Measurements from ENCODE around the gene ADARB2. TPM values are rescaled to one million over a fixed set of nuclear protein-coding genes. Genes with fewer than 3 reads are reported as not detected.

The ADARB2 gene
- total RNA-seq, 1 donor from 2014 or later: 0.10 TPM

DNA sequence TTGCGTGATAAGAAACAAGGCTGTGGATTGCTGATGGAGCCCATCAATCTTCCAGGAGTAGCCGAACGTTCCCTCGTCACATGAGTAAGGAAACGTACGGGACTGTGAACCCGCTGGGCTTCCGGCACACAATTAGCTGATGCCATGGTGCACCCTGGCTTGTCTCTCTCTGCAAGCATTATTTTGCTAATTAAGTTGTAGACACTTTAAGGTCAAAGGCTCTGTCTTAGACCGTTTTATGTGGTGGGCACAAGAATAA lies 50.9 kb downstream of the ADARB2 start:
- DNase-seq (ENCODE audit: low read depth): no peak

DNA sequence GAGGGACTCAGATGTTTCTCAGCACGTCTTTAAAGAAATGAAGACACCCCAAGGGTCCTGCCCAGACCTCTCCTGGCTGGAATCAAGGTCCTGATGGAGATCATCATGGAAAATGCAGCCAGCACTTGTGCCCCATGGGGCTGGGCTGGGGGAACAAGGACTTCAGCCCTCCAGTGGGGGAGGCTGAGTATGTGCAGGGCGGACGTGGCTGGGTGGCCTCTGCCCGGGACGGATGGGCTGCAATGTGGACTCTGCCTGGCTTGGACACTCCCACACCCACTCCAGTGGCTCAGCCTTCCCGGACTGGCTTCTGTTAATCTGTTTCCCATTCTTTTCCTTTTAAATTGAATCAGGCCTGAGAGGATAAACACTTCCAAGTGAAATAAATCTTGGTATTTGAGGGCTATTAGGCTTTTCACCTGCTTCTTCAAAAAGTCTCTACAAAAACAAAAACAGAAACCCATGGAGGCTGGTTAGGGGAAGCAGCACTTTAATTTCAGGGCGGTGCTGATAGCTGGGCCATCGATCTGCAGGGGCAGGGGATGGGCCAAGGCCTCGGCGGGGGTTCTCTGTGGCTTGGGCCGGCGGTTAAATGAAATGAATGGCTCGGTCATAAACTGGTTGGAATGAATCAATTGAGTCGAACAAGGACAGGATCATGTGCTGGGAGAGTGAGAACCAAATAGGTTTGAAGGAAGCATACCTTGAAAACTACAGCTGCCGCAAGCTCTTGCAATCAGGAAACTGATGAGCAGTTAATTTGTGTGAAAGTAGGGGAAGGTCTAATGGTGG lies 51.4 kb downstream of the ADARB2 start:
- DNase-seq (ENCODE audit: low read depth): no peak

DNA sequence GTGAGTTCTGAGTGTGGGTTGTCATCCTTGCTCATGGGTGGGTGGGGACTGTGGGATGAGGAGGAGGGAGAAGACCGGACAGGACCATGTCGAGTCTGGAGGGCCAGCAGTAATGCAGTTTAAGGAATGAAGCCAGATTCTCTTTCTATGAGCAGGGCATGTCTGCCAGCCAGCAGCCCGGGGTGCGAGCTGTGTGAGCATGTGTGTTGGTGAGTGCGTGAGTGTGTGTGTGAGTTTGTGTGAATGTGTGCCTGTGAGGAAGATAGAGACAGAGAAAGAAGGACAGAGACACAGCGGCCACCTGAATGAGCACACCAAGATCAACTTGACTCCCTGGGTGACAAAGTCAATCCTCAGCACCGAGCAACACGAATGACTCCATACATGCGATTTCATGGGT lies 52.3 kb downstream of the ADARB2 start:
- DNase-seq (ENCODE audit: low read depth): no peak

DNA sequence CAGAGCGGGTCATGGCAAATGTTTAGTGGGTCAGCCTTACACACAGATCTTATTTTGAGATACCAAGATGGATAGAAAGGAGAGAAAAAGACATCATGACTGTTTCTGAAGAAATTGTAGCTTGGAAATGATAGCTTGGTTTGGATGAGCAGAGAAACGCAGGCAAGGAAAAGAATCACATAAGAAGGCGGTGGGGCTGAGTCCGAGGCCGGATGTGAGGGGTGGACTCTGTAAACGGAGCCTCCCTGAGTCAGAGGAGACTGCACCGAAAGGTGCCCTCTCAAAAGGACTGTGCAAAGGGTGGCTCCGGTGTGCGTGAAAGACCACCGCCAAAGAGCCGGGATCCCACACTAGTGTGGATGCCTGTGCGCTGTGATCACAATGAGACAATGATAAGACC lies 53.7 kb downstream of the ADARB2 start:
- DNase-seq (ENCODE audit: low read depth): no peak

DNA sequence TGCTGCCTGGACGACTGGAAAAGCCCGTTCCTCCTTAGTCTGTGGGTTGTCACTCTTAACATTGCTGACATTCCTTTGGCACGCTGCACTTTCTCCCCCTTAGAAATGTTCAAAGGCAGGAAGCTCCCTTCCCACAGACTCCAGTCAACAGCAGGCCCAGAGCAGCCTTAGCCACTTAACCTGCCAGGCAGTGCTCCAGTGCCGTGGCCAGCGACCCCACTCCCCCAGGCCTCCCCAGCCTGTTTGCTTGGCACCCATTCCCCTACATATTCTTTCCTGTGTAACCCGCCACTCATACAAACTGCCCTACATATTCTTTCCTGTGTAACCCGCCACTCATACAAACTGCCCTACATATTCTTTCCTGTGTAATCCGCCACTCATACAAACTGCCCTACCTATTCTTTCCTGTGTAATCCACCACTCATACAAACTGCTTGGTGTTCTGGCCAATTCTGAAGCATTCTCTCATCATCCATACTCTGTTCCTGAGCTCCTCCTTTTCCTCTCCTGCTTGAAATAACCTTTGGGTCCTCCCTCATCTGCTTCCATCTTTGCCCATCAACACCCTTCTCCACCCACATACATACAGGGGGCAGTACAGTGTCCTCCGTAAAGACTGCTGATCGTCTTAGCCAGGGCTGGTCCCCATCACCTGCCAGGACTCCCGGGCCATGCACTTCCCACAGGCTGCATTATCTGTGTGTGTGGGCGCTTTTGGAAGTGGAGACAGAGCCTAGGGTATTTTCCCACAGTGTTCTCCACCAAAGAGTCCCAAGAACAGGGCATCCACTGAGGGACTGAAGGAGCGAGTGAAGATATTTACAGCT lies 57.3 kb downstream of the ADARB2 start:
- no peak for DNase-seq (ENCODE audit: low read depth)

DNA sequence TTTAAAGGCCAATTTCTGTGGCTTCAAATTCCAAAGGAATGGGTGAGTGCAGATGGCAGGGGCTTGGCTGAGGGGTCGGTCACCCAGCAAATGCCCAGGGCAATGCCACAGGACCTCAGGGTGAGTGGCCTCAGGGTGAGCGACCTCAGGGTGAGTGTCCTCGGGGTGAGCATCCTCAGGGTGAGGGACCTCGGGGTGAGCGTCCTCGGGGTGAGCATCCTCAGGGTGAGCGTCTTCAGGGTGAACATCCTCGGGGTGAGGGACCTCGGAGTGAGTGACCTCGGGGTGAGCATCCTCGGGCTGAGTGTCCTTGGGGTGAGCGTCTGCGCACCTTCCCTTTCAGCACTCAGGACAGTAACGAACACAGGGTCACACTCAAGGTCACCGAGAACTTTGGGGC lies 59.2 kb downstream of the ADARB2 start:
- DNase-seq (ENCODE audit: low read depth): no peak

DNA sequence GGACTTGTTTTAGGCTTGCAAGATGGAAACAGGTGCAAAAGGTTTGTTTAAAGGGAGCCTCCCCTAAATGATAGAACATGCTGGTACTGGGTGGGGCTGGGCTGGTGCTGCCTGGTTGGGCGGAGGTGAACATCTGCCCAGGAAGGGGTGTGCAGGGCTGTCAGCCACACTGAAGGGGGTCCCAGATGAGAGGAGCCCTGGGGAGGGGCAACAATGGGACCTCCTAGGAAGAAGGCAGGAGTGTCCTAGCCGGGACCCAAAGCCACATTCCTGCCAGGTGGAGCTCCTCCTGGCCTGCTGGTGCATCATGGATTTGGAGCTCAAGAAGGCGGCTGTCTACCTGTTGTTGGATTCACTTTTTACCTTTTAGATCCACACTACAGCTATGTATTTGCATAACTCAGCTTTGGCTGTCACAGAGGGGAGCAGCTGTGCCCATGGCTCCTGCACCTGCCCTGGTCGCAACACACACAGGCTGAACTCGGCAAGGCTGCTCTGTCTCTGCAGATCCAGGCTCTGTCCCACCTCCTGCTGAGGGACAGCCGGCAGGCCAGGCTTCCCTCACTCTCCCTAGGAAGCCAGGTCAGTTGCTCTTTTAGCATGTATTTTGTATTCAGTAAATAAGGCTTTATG lies 59.9 kb downstream of the ADARB2 start:
- no peak for DNase-seq (ENCODE audit: low read depth)

DNA sequence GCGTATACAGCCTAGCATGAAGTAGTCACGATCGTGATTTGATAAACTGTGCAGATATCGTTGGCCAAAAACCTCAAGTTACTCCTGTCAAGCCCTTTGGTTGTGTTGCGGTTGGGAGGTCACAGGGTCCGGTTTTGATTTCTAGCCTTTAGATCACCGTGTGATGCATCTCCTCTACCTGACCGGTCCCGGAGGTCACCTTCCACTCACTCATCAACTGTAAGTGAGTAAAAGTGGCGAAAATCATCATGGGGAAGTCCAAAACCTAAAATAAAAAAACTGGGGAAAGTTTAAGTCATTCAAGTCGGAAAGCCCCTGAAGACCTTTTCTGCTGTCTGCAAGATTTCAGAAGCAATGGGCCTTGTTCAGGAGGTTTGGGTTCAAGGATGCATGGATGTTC lies 62.8 kb downstream of the ADARB2 start:
- DNase-seq (ENCODE audit: low read depth): no peak

DNA sequence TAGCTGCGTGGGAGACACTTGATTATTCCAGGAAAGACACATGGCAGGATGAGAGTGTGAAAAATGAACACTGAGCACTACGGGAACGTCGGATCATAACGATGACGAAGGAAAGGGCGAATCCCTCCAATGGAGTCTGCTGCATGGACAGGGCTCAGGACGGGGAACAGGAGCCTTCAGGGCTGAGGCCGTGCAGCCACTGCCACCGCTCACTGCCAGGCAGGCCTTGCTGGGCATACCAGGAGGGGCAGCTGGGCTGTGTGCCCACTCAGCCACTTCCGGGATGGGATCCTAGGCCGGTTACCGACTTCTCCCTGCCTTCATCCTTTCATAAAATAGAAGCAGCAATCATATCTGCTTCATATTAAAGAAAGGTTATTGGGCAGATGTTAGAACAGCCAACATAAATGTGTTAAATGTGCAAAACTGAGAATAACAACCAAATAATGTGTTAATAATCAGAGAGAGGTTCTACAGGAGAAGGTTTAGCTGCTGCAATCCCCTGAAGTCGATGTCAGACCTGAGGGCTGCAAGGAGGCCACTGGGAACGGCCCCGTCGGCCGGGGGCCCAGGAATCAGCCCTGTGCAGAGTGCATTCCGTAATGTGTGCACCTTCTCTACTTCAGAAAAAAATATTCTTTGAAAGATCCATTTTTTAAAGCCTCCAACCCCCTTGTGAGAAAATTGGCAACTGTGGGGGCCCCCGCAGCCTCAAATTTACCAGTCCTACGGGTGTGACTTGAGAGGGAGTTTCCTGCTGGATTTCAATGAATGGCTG lies 63.6 kb downstream of the ADARB2 start:
- no peak for DNase-seq (ENCODE audit: low read depth)

DNA sequence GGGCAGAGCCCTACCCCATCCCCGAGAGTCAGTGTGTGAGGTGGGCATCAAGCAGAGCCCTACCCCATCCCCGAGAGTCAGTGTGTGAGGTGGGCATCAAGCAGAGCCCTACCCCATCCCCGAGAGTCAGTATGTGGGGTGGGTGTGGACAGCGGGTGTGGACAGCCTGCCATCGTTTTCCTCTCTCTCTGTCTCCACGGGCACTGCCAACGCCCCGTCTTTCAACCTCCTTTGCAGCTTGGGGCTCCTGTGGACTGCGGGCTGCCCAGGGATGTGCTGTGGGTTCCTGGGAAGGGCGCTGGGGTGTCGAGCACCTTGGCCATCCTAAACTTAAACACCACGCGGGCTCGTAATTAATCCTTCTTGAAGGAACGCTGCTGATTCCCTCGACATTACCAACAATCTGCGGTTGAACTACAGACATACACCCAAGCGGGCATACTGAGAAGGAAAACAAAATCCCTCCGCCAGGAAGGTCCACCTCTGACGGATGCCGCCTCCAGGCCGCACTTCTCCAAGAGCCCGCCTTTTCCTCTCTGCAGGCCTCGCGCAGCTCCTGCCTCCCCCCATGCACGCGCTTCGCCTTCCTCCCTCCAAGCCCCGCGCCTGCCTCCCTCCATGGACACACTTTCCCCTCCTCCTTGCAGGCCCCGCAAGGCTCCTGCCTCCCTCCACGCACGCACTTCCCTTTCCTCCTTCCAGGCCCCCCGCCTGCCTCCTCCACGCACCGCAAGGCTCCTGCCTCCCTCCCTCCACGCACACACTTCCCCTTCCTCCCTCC lies 65.1 kb downstream of the ADARB2 start:
- DNase-seq (ENCODE audit: low read depth): no peak

DNA sequence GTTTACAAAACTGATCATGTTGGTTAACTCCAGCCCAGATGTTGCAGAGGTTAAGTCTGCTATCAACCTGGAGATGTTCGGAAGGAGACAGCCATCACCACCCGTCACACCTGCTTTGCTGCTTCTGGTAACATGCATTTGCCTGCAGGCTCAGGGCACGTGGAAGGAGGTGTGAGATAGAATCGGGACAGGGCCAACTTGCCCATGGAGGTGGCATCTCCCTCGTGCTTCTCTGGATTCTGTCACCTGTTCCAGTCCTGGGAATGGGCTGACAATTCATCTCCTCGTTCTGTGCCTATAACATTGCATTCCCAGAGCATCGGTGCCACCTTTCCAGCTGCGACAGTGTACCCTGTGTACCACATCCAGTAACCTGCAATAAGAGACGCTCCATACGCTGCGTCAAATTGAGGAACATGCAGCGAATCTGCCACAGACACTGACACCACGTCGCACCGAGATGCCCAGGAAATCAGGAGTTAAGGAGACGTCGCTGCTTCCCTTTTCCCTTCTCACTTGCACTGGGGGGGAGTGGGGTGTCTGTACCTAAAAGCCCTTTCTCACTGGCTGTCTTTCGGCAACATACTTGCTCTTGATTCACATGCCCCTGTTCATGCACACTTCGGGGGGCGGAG lies 65.8 kb downstream of the ADARB2 start:
- no peak for DNase-seq (ENCODE audit: low read depth)

DNA sequence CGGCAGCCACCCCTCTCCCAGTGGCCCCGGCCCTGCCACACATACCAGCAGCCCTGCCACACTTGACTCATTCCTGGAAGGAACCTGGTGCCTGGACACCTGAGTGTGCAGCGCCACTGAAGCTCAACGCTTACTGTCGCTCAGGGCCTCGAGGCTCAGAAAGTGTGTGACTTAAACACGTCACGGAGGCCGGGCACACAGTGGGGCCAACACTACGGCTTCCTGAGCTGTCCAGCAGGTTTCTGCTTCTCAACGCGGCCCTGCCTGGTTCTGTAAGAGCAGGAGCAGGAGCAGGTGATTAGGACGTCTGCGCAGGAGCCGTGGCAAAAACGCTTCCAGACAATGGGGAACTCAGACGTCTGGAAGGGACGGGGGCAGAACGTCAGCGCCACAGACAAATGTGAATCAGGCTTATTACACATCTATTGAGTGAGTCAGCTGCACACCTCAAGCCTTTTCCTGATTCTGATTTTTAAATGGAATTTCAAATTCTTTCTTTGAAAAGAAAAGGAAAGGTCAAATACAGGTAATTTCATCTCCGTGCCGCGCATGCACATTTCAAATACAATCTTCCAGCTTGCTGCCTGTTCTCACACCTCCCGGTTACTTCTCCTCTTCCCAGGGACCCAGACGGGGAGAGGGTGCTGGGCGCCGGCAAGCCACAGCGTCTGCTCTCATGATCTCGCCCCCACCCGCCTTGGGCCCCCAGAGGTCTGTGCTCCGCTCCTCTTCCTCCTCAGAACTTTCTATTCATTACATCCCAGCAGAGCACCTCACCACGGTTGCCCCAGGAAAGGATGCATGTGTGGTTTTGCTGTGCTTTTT lies 66.6 kb downstream of the ADARB2 start:
- no peak for DNase-seq (ENCODE audit: low read depth)

DNA sequence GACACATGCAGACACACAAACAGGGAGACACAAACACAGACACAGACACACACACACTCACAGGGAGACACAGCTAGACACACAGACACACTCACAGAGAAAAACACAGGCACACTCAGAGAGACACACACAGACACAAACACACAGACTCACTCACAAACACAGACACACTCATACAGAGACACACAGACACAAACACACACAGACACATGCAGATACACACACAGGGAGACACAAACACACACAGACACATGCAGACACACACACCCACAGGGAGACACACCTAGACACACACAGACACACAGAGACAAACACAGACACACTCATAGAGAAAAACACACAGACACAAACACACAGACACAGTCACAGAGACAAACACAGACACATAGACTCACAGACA lies 67.9 kb downstream of the ADARB2 start:
- DNase-seq (ENCODE audit: low read depth): no peak

DNA sequence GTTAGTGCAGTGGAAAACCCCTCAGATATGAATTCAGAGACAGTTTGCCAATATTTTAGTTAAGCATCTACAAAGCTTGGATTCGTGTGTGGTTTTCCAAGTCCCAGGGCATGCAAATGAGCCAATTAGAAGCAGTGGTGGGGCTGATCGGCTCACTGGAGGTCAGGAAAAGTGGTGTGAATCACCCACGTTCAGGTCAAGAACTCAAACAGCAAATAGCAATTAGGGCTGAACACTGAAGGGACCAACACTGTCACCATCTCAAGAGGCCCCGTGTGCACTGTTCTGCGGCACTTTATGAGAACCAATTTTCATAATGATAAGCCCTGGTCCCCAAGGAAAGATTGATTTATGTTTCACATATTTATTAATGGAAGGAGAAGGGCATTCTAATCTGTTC lies 68.9 kb downstream of the ADARB2 start:
- DNase-seq (ENCODE audit: low read depth): no peak

DNA sequence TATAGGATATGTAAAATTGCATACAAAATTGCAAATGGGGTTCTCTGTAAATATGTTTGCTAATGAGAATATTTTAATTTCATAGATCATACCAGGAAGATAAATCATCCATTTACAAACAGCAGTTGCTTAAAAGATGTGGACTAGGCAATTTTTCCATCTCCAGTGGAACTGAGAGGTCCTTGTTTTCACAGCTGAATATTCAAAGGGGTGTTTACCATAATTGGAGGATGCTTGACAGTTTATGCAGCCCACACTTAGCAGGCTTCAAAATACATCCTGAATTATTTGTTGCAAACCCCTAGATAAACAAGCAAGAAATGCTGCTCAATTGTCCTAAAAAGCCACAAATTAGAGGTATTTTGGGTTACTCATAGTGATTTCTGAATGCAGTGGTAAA lies 69.9 kb downstream of the ADARB2 start:
- no peak for DNase-seq (ENCODE audit: low read depth)

DNA sequence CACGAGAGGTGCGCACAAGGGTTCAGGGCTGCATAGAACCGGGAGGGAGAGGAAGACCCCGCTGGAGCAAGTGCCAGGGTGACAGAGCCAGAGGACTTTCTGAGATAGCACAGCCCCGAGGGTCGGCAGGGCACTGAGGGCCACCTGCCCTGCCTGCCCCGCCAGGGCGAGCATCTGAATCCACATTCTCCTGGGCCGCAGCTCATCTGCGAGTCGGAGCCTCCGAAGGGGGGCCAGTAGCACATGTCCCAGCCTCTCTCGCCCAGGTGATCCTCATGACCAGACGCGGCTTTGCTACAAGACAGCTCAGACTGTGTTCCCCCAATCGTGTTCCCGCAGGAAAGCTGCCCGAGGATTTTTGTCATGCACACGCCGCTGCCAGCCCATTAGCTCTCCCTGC lies 71.2 kb downstream of the ADARB2 start:
- DNase-seq (ENCODE audit: low read depth): no peak

DNA sequence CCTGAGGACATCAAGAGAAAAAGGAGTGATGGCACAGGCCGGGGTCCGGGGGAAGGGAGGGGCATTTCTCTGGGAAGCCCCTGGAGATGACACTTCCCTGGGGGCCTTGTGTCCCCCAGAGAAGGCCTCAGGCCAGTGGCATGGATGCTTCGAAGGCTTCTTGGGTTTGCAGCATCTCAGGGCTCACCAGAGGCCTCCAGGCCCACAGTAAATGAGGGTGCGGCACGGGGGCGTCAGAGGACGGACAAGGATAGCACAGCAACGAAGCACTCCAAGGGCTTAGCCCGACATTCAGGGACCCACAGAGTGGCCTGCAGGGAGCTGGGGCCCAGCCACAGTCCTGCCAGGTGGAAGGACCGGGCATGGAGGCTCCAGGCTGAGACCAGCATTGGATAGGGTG lies 71.6 kb downstream of the ADARB2 start:
- no peak for DNase-seq (ENCODE audit: low read depth)

DNA sequence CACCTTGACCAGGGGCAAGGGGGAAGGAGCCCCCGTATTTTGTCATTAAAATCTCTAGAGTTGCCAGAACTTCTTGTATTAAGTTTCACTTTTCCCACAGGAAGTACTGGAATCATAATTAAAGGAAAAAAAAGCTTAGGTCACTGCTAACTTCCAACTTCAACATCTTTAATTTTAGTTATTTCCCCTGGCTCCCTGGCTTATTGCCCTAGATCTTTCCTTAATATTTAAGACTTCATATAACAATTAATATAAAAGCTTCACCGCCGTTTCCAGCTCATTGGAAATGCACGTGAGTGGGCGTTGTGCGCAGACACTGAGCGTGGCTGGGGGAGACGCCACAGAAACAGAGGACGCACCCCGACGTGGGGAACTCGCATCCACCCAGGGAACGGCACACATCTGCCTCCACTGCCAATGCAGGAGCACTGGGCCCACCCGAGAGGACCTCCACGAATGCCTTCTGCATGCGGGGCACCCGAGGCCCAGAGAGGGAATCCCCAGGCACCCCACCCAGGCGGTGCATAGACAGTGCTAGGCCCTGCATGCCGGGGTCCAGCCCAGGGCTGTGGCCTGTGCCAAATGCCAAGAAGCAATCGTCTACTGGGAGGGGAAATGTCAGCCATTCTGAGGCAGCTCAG lies 72.2 kb downstream of the ADARB2 start:
- DNase-seq (ENCODE audit: low read depth): no peak

DNA sequence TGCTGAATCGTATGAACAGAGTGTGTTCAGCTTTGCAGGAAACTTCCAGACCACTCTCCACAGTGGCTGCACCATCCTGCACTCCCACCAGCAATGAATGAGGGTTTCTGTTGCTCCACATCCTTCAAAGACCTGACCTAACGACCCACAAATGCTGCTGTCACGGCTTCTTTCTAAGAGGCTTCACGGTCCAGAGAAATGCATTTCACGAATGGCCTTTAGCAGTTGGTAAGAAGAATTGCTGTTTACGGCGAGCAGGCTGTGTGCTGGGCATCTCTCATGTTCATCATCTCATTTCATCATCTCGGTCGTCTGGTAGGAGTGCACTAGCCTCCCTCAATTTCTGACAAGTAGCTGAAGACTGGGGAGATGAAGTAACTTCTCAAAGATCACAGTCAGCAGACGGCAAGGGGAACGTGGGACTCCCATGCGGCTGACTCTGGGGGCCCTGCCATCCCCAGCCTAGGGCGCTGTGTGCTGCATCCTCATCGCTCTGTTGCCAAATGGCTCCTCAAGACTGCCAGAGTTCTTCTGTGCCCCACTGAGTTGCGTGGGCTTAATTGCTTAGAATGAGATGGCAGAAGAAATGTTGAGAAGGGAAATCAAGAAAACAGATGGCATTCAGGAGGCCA lies 72.9 kb downstream of the ADARB2 start:
- no peak for DNase-seq (ENCODE audit: low read depth)

All from renal cortical epithelial cell (primary cell).